ENCODE measurements around the gene NMUR2.

NMUR2 gene

GRCh38 chr5:152388610-152389009 lies 16.5 kb downstream of the NMUR2 start:
- Mint-ChIP-seq H3K9me3 (peaks cover 10% of the 10 kb centered on the region), H3K4me1 (no peaks in the 10 kb centered on the region), H3K27me3 (peaks cover 8% of the 10 kb centered on the region), H3K27ac (no peak overlapping the region), H3K36me3 (no peaks in the 10 kb centered on the region), H3K4me3 (no peak overlapping the region)
- no peak for ATAC-seq

- peaks cover 12% of the 10 kb centered on the region for H3K27me3 Mint-ChIP-seq
- no peaks in the 10 kb centered on the region for H3K9me3 Mint-ChIP-seq
- no peak overlapping the region for H3K4me3 Mint-ChIP-seq
- no peak for ATAC-seq
- H3K36me3 Mint-ChIP-seq: no peaks in the 10 kb centered on the region
- no peak overlapping the region for H3K27ac Mint-ChIP-seq
- H3K4me1 Mint-ChIP-seq: no peaks in the 10 kb centered on the region
Observed at GRCh38 chr5:152380415-152381123, 24.5 kb downstream of the NMUR2 start.

- H3K9me3 Mint-ChIP-seq: no peaks in the 10 kb centered on the region
- H3K36me3 Mint-ChIP-seq: no peaks in the 10 kb centered on the region
- H3K27me3 Mint-ChIP-seq: peaks cover 14% of the 10 kb centered on the region
- H3K27ac Mint-ChIP-seq: no peak overlapping the region
- ATAC-seq: no peak
- no peaks in the 10 kb centered on the region for H3K4me1 Mint-ChIP-seq
- H3K4me3 Mint-ChIP-seq: no peak overlapping the region
Observed at GRCh38 chr5:152379331-152379730, 25.7 kb downstream of the NMUR2 start.

GRCh38 chr5:152378730-152379129 lies 26.3 kb downstream of the NMUR2 start:
- H3K27me3 Mint-ChIP-seq: peaks cover 14% of the 10 kb centered on the region
- ATAC-seq: no peak
- H3K27ac Mint-ChIP-seq: no peak overlapping the region
- no peak overlapping the region for H3K4me3 Mint-ChIP-seq
- H3K4me1 Mint-ChIP-seq: no peaks in the 10 kb centered on the region
- H3K36me3 Mint-ChIP-seq: no peaks in the 10 kb centered on the region
- no peaks in the 10 kb centered on the region for H3K9me3 Mint-ChIP-seq

- Mint-ChIP-seq H3K27me3 (peaks cover 14% of the 10 kb centered on the region), H3K9me3 (no peaks in the 10 kb centered on the region), H3K4me3 (no peak overlapping the region), H3K27ac (no peak overlapping the region), H3K36me3 (no peaks in the 10 kb centered on the region), H3K4me1 (no peaks in the 10 kb centered on the region)
- no peak for ATAC-seq
Observed at GRCh38 chr5:152376886-152377285, 28.2 kb downstream of the NMUR2 start.

GRCh38 chr5:152374711-152375275 lies 30.3 kb downstream of the NMUR2 start:
- no peak for ATAC-seq
- Mint-ChIP-seq H3K4me3 (no peak overlapping the region), H3K9me3 (no peaks in the 10 kb centered on the region), H3K36me3 (no peaks in the 10 kb centered on the region), H3K27ac (no peak overlapping the region), H3K4me1 (no peaks in the 10 kb centered on the region), H3K27me3 (peaks cover 14% of the 10 kb centered on the region)

- ATAC-seq: no peak
- Mint-ChIP-seq H3K27ac (no peak overlapping the region), H3K27me3 (peaks cover 14% of the 10 kb centered on the region), H3K4me1 (no peaks in the 10 kb centered on the region), H3K9me3 (no peaks in the 10 kb centered on the region), H3K36me3 (no peaks in the 10 kb centered on the region), H3K4me3 (no peak overlapping the region)
Observed at GRCh38 chr5:152372875-152373274, 32.2 kb downstream of the NMUR2 start.

- Mint-ChIP-seq H3K36me3 (no peaks in the 10 kb centered on the region), H3K27me3 (no peaks in the 10 kb centered on the region), H3K27ac (no peak overlapping the region), H3K4me1 (no peaks in the 10 kb centered on the region), H3K4me3 (no peak overlapping the region), H3K9me3 (no peaks in the 10 kb centered on the region)
- no peak for ATAC-seq
Observed at GRCh38 chr5:152369298-152369697, 35.8 kb downstream of the NMUR2 start.

- no peak overlapping the region for H3K27ac Mint-ChIP-seq
- H3K4me3 Mint-ChIP-seq: no peak overlapping the region
- no peak for ATAC-seq
- no peaks in the 10 kb centered on the region for H3K9me3 Mint-ChIP-seq
- H3K36me3 Mint-ChIP-seq: no peaks in the 10 kb centered on the region
- H3K4me1 Mint-ChIP-seq: no peaks in the 10 kb centered on the region
- peaks cover 6% of the 10 kb centered on the region for H3K27me3 Mint-ChIP-seq
Observed at GRCh38 chr5:152367554-152367953, 37.5 kb downstream of the NMUR2 start.

GRCh38 chr5:152366716-152367115 lies 38.4 kb downstream of the NMUR2 start:
- no peaks in the 10 kb centered on the region for H3K36me3 Mint-ChIP-seq
- H3K9me3 Mint-ChIP-seq: no peaks in the 10 kb centered on the region
- ATAC-seq: no peak
- H3K4me3 Mint-ChIP-seq: no peak overlapping the region
- H3K4me1 Mint-ChIP-seq: no peaks in the 10 kb centered on the region
- H3K27me3 Mint-ChIP-seq: peaks cover 6% of the 10 kb centered on the region
- no peak overlapping the region for H3K27ac Mint-ChIP-seq

GRCh38 chr5:152364899-152365298 lies 40.2 kb downstream of the NMUR2 start:
- no peak overlapping the region for H3K4me3 Mint-ChIP-seq
- no peaks in the 10 kb centered on the region for H3K36me3 Mint-ChIP-seq
- no peaks in the 10 kb centered on the region for H3K4me1 Mint-ChIP-seq
- H3K9me3 Mint-ChIP-seq: no peaks in the 10 kb centered on the region
- ATAC-seq: no peak
- H3K27me3 Mint-ChIP-seq: peaks cover 6% of the 10 kb centered on the region
- H3K27ac Mint-ChIP-seq: no peak overlapping the region

GRCh38 chr5:152364172-152364571 lies 40.9 kb downstream of the NMUR2 start:
- H3K9me3 Mint-ChIP-seq: no peaks in the 10 kb centered on the region
- H3K27me3 Mint-ChIP-seq: peaks cover 6% of the 10 kb centered on the region
- H3K36me3 Mint-ChIP-seq: no peaks in the 10 kb centered on the region
- ATAC-seq: no peak
- no peaks in the 10 kb centered on the region for H3K4me1 Mint-ChIP-seq
- no peak overlapping the region for H3K27ac Mint-ChIP-seq
- H3K4me3 Mint-ChIP-seq: no peak overlapping the region

GRCh38 chr5:152358861-152359568 lies 46.1 kb downstream of the NMUR2 start:
- Mint-ChIP-seq H3K27me3 (peaks cover 6% of the 10 kb centered on the region), H3K4me1 (no peaks in the 10 kb centered on the region), H3K36me3 (no peaks in the 10 kb centered on the region), H3K27ac (no peak overlapping the region), H3K4me3 (no peak overlapping the region), H3K9me3 (no peaks in the 10 kb centered on the region)
- ATAC-seq: no peak

- no peaks in the 10 kb centered on the region for H3K36me3 Mint-ChIP-seq
- no peaks in the 10 kb centered on the region for H3K4me1 Mint-ChIP-seq
- no peaks in the 10 kb centered on the region for H3K9me3 Mint-ChIP-seq
- ATAC-seq: no peak
- no peak overlapping the region for H3K27ac Mint-ChIP-seq
- H3K4me3 Mint-ChIP-seq: no peak overlapping the region
- no peaks in the 10 kb centered on the region for H3K27me3 Mint-ChIP-seq
Observed at GRCh38 chr5:152356506-152356905, 48.6 kb downstream of the NMUR2 start.

- Mint-ChIP-seq H3K9me3 (no peaks in the 10 kb centered on the region), H3K27me3 (peaks cover 9% of the 10 kb centered on the region), H3K4me1 (no peaks in the 10 kb centered on the region), H3K27ac (no peak overlapping the region), H3K4me3 (no peak overlapping the region), H3K36me3 (no peaks in the 10 kb centered on the region)
- ATAC-seq: no peak
Observed at GRCh38 chr5:152355061-152355460, 50.0 kb downstream of the NMUR2 start.

GRCh38 chr5:152353001-152353400 lies 52.1 kb downstream of the NMUR2 start:
- Mint-ChIP-seq H3K27ac (no peak overlapping the region), H3K4me1 (no peaks in the 10 kb centered on the region)
- ATAC-seq: no peak

More at GRCh38 chr5:152353001-152353400, 52.1 kb downstream of the NMUR2 start:
- Mint-ChIP-seq H3K36me3 (no peaks in the 10 kb centered on the region), H3K4me3 (no peak overlapping the region), H3K27me3 (peaks cover 19% of the 10 kb centered on the region), H3K9me3 (no peaks in the 10 kb centered on the region)
